GM12878 (cell line): ENCODE results near the gene PHF1. TPM values are rescaled to one million over a fixed set of nuclear protein-coding genes. Genes with fewer than 3 reads are reported as not detected.

Source experiments
- BACH1 ChIP-seq: fragments of 450-650 bp; IDR thresholded peaks from 2 replicates; pipeline ENCODE4 v1.6.1; 2017; ENCODE audit warnings: mild to moderate bottlenecking, borderline replicate concordance
- BRCA1 ChIP-seq: IDR thresholded peaks from 2 replicates; pipeline ENCODE4 v1.6.1; 2011; ENCODE audit warnings: low read depth, low read length, improper control_type of control experiment
- CBFB ChIP-seq: IDR thresholded peaks from 2 replicates; pipeline ENCODE4 v1.6.1; 2016; ENCODE audit warnings: antibody characterized with exemption, low read depth
- E2F4 ChIP-seq: IDR thresholded peaks from 2 replicates; pipeline ENCODE4 v1.6.1; 2012; ENCODE audit warnings: low read depth, low read length, improper control_type of control experiment
- EED ChIP-seq: sonication (generic); IDR thresholded peaks from 2 replicates; pipeline ENCODE4 v1.6.1; 2016; ENCODE audit warnings: antibody characterized with exemption, low read depth
- EP300 ChIP-seq, 2 experiments: fragments of 150-350 bp in 1 of 2; IDR thresholded peaks; 2 replicates each; pipeline ENCODE4 v1.6.1; 2011 to 2012; ENCODE audit warnings: low read depth in 2 of 2, low read length in 2 of 2, borderline replicate concordance in 1 of 2, improper control_type of control experiment in 1 of 2, inconsistent platforms in 1 of 2; ENCODE audit not compliant: control insufficient read depth in 1 of 2
- ETV6 ChIP-seq, 2 experiments: fragments of 450-650 bp in 1 of 2; IDR thresholded peaks in 1 of 2; conservative IDR thresholded peaks in 1 of 2; 2 replicates each; pipeline ENCODE4 v1.6.1; 2014; ENCODE audit warnings: antibody characterized with exemption in 1 of 2, borderline replicate concordance in 1 of 2, low read depth in 1 of 2, mild to moderate bottlenecking in 1 of 2, moderate library complexity in 1 of 2
- HCFC1 ChIP-seq: fragments of 150-350 bp; IDR thresholded peaks from 2 replicates; pipeline ENCODE4 v1.6.1; 2014; ENCODE audit warnings: low read length
- HDAC6 ChIP-seq: fragments of 200-600 bp; sonication (generic); IDR thresholded peaks from one replicate; pipeline ENCODE4 v1.8.0; 2017; ENCODE audit warnings: antibody characterized with exemption; ENCODE audit not compliant: unreplicated experiment
- IKZF2 ChIP-seq, 2 experiments: fragments of 450-650 bp; IDR thresholded peaks; 2 replicates each; pipeline ENCODE4 v1.6.1; 2017; ENCODE audit warnings: mild to moderate bottlenecking in 2 of 2, moderate library complexity in 2 of 2
- IRF4 ChIP-seq: IDR thresholded peaks from 2 replicates; pipeline ENCODE4 v1.6.1; 2011; ENCODE audit warnings: low read depth, low read length
- IRF5 ChIP-seq: fragments of 450-650 bp; IDR thresholded peaks from 2 replicates; pipeline ENCODE4 v1.6.1; 2017; ENCODE audit warnings: borderline replicate concordance
- LARP7 ChIP-seq: fragments of 450-650 bp; IDR thresholded peaks from 2 replicates; pipeline ENCODE4 v1.6.1; 2017; ENCODE audit warnings: mild to moderate bottlenecking
- MYB ChIP-seq: fragments of 150-350 bp; IDR thresholded peaks from 2 replicates; pipeline ENCODE4 v1.6.1; 2014; ENCODE audit warnings: mild to moderate bottlenecking, low read depth, low read length, borderline replicate concordance
- NFYA ChIP-seq: IDR thresholded peaks from 2 replicates; pipeline ENCODE4 v1.6.1; 2011; ENCODE audit warnings: low read depth, mild to moderate bottlenecking, low read length, improper control_type of control experiment, borderline replicate concordance
- NR2C2 ChIP-seq: IDR thresholded peaks from 2 replicates; pipeline ENCODE4 v1.6.1; 2011; ENCODE audit warnings: borderline replicate concordance, low read depth; ENCODE audit not compliant: control insufficient read depth, insufficient read length
- NRF1 ChIP-seq: conservative IDR thresholded peaks from 2 replicates; pipeline ENCODE4 v1.6.1; 2011; ENCODE audit warnings: mild to moderate bottlenecking, low read depth, low read length, improper control_type of control experiment
- RB1 ChIP-seq: fragments of 450-650 bp; formaldehyde crosslinking; IDR thresholded peaks from 2 replicates; pipeline ENCODE4 v1.6.1; 2017; ENCODE audit warnings: mild to moderate bottlenecking, borderline replicate concordance
- RBBP5 ChIP-seq: fragments of 200-600 bp; sonication (generic); conservative IDR thresholded peaks from 2 replicates; pipeline ENCODE4 v1.6.1; 2016
- SIX5 ChIP-seq: IDR thresholded peaks from 2 replicates; pipeline ENCODE4 v1.6.1; 2011; ENCODE audit warnings: mild to moderate bottlenecking, low read depth, low read length, moderate library complexity; ENCODE audit not compliant: severe bottlenecking
- SMAD1 ChIP-seq: fragments of 450-650 bp; IDR thresholded peaks from 2 replicates; pipeline ENCODE4 v1.6.1; 2018; ENCODE audit warnings: mild to moderate bottlenecking, low read depth; ENCODE audit not compliant: partially characterized antibody
- SMC3 ChIP-seq: IDR thresholded peaks from 2 replicates; pipeline ENCODE4 v1.6.1; 2011; ENCODE audit warnings: low read length, improper control_type of control experiment, borderline replicate concordance
- SREBF1 ChIP-seq: IDR thresholded peaks from 2 replicates; pipeline ENCODE4 v1.6.1; 2012; ENCODE audit warnings: mild to moderate bottlenecking, low read length
- ZNF24 ChIP-seq: fragments of 450-650 bp; IDR thresholded peaks from 2 replicates; pipeline ENCODE4 v1.6.1; 2017; ENCODE audit warnings: antibody characterized with exemption, mild to moderate bottlenecking
- ZNF384 ChIP-seq: IDR thresholded peaks from 2 replicates; pipeline ENCODE4 v1.6.1; 2012; ENCODE audit warnings: low read depth, mild to moderate bottlenecking, low read length, improper control_type of control experiment, borderline replicate concordance
- ZNF622 ChIP-seq: fragments of 450-650 bp; IDR thresholded peaks from 2 replicates; pipeline ENCODE4 v1.6.1; 2017; ENCODE audit warnings: mild to moderate bottlenecking, inconsistent platforms
- polyA plus RNA-seq, 11 experiments: library from polyadenylated mRNA; depleted of rRNA in 4 of 11; unstranded in 6 of 11; stranded (reverse) in 5 of 11; fragments of >200 nt; fragmentation: Nextera tagmentation in 4 of 11; fragmentation: Illumina TruSeq in 1 of 11; extraction: Ambion mirVana in 4 of 11; extraction: Trizol in 1 of 11; gene quantifications; 1 replicate in 1 of 11; 2 replicates in 10 of 11; pipeline versions ENCODE4 v1.2.1 to v1.2.3, GENCODE V29; 2011 to 2016; ENCODE audit warnings: inconsistent platforms in 2 of 11, missing spikeins in 2 of 11, low read depth in 1 of 11
- total RNA-seq, 4 experiments: library from RNA; depleted of rRNA in 3 of 4; stranded (reverse); fragments of >200 nt in 3 of 4; fragmentation: Illumina TruSeq in 1 of 4; extraction: Trizol in 1 of 4; gene quantifications; 2 replicates each; pipeline versions ENCODE4 v1.2.1 to v1.2.3, GENCODE V29; 2013 to 2021
- TF ChIP-seq, protein P1 (sequence below): fragments of 450-650 bp; IDR thresholded peaks from 2 replicates; pipeline ENCODE4 v1.6.1; 2018; ENCODE audit warnings: borderline replicate concordance, mild to moderate bottlenecking; ENCODE audit not compliant: partially characterized antibody

The PHF1 gene
- total and polyA plus RNA-seq, 10 of the 15 experiments (the other 5 are each of a cell fraction or from before 2014, with no cell fraction given), result 1.3 to 17.8 (median 6.2) TPM

DNA sequence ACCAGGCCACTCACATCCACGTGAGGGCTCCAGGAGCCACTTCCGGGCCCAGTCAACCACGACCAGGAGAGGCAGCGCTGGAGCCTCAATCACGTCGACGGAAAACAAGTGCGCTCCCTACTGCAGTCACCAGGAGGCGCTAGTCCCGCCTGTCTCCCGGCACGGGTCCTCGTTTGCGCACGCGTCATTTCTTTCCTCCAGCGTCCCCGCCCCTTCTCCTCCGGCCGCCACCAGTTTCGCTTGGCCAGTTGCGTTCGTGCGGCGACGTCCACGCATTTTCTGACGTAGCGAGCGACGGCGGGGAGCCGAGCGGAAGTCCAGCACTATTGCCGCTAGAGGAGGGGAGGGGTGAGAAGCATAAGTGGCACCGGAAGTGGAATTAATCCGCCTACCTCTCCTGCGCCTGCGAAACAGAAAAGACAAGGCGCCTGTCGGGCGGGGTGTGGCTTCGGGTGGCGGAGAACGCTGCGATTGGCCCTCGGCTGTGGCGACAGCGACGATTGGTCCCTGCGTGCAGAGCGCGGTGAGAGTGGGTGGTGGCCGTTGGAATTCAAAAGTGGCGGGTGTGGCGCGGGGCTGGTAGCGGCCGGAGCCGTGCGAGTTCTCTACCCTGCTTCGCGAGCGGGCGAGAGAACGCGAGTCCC is 19.4 kb upstream of the PHF1 start, which contains the start of gene KIFC1 (continued):
- TF ChIP-seq, protein P1, sequence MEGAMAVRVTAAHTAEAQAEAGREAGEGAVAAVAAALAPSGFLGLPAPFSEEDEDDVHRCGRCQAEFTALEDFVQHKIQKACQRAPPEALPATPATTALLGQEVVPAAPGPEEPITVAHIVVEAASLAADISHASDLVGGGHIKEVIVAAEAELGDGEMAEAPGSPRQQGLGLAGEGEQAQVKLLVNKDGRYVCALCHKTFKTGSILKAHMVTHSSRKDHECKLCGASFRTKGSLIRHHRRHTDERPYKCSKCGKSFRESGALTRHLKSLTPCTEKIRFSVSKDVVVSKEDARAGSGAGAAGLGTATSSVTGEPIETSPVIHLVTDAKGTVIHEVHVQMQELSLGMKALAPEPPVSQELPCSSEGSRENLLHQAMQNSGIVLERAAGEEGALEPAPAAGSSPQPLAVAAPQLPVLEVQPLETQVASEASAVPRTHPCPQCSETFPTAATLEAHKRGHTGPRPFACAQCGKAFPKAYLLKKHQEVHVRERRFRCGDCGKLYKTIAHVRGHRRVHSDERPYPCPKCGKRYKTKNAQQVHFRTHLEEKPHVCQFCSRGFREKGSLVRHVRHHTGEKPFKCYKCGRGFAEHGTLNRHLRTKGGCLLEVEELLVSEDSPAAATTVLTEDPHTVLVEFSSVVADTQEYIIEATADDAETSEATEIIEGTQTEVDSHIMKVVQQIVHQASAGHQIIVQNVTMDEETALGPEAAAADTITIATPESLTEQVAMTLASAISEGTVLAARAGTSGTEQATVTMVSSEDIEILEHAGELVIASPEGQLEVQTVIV, result peak; percentile 80
- TF ChIP-seq IKZF2 (IDR thresholded peaks at IDR 0.05) (peak in 1 of 2 experiments; percentile 87; a peak in 1 of 4 replicates), ZNF384 (no peak), CBFB (0 out of 2 replicates have a peak, but pooled peaks have one; percentile 15), LARP7 (peak; percentile 42; the same call in 1 of the 2 replicates), IRF4 (peak; percentile 30; the same call in 1 of the 2 replicates), ZNF622 (no peak), SMC3 (peak; percentile 81), MYB (no peak), HDAC6 (no peak), SMAD1 (no peak), EED (peak; percentile 60; the same call in 1 of the 2 replicates), SIX5 (no peak), RBBP5 (no peak), ETV6 (conservative IDR thresholded peaks at IDR 0.05 in 1 of 2, IDR thresholded peaks at IDR 0.05 in 1 of 2; ENCODE audit: borderline replicate concordance in 1 of 2, low read depth in 1 of 2) (no peak), HCFC1 (peak; percentile 56), SREBF1 (peak; percentile 13; the same call in 1 of the 2 replicates), EP300 (IDR thresholded peaks at IDR 0.05; ENCODE audit: borderline replicate concordance in 1 of 2, control insufficient read depth in 1 of 2, low read depth in 2 of 2, low read length in 2 of 2) (0 out of 4 replicates have a peak, but pooled peaks have one; percentile 13 to 18), RB1 (peak; percentile 77; the same call in 1 of the 2 replicates), IRF5 (peak; percentile 68; the same call in 1 of the 2 replicates), BRCA1 (no peak), ZNF24 (peak; percentile 96), NR2C2 (no peak), NFYA (no peak; the same call in 1 of the 2 replicates), NRF1 (peak; percentile 44; the same call in 1 of the 2 replicates), E2F4 (peak; percentile 94), BACH1 (no peak)
